ENCODE data around the gene GTF2IRD1. TPM values are rescaled to one million over a fixed set of nuclear protein-coding genes. Genes with fewer than 3 reads are reported as not detected.
A peak's percentile ranks its signal among the peaks of the same experiment; 100 is the strongest.

Gene GTF2IRD1
- total RNA-seq, 1 donor from 2014 or later = 7.5 TPM

- Histone ChIP-seq H3K27me3 (no peaks in the 10 kb centered on the region), H3K4me3 (no peak overlapping the region), H3K4me1 (peaks cover 0 to 7% of the 10 kb centered on the region in 2 donors), H3K27ac (no peak overlapping the region), H3K9me3 (no peaks in the 10 kb centered on the region), H3K36me3 (no peaks in the 10 kb centered on the region)
- intact Hi-C loops (cut with DNase I) = no loop called here
- no peak for TF ChIP-seq CTCF (IDR thresholded peaks at IDR 0.05)
- no peak for DNase-seq (ENCODE audit: low spot score in 2 of 2)
Observed at GRCh38 chr7:74449144-74449543, 4.6 kb upstream of the GTF2IRD1 start.

GRCh38 chr7:74449809-74450397, 3.8 kb upstream of the GTF2IRD1 start:
- Histone ChIP-seq H3K27ac (no peak overlapping the region), H3K36me3 (no peaks in the 10 kb centered on the region), H3K9me3 (no peaks in the 10 kb centered on the region), H3K27me3 (no peaks in the 10 kb centered on the region), H3K4me3 (no peak overlapping the region), H3K4me1 (peaks cover 0 to 14% of the 10 kb centered on the region in 2 donors)
- intact Hi-C loops (cut with DNase I) = loop anchor here (2.0 to 10.0 kb wide), 4 partner anchors 52 to 215 kb away; no protein-coding TSS in a partner anchor
- TF ChIP-seq CTCF (IDR thresholded peaks at IDR 0.05) = peak; percentile 68 to 88 (median 77)
- DNase-seq (ENCODE audit: low spot score in 2 of 2) = peak in 1 of 2 donors; percentile 76

GRCh38 chr7:74452748-74453321, 871 bp upstream of the GTF2IRD1 start:
- H3K4me3 ChIP-seq = peak overlapping the region; percentile 69 to 90
- no peaks in the 10 kb centered on the region for H3K27me3 ChIP-seq
- H3K9me3 ChIP-seq = no peaks in the 10 kb centered on the region
- intact Hi-C loops (cut with DNase I) = loop anchor here (5.0 to 10.0 kb wide), 3 partner anchors 49 to 212 kb away; no protein-coding TSS in a partner anchor
- TF ChIP-seq CTCF (IDR thresholded peaks at IDR 0.05) = no peak
- peak in 1 of 2 donors; percentile 65 for DNase-seq (ENCODE audit: low spot score in 2 of 2)
- peaks cover 0 to 16% of the 10 kb centered on the region in 2 donors for H3K4me1 ChIP-seq
- H3K27ac ChIP-seq = peak overlapping the region in 1 of 2 donors; percentile 54
- H3K36me3 ChIP-seq = no peaks in the 10 kb centered on the region

GRCh38 chr7:74454021-74454924, 567 bp downstream of the GTF2IRD1 start:
- intact Hi-C loops (cut with DNase I) = loop anchor here (1.0 to 10.0 kb wide), 4 partner anchors 26 to 211 kb away; no protein-coding TSS in a partner anchor
- no peaks in the 10 kb centered on the region for H3K9me3 ChIP-seq
- no peak for DNase-seq (ENCODE audit: low spot score in 2 of 2)
- peak overlapping the region; percentile 69 to 90 for H3K4me3 ChIP-seq
- peaks cover 0 to 16% of the 10 kb centered on the region in 2 donors for H3K4me1 ChIP-seq
- no peaks in the 10 kb centered on the region for H3K36me3 ChIP-seq
- TF ChIP-seq CTCF (IDR thresholded peaks at IDR 0.05) = no peak
- no peaks in the 10 kb centered on the region for H3K27me3 ChIP-seq
- H3K27ac ChIP-seq = peak overlapping the region; percentile 65 to 79

- H3K4me1 ChIP-seq = peaks cover 0 to 16% of the 10 kb centered on the region in 2 donors
- TF ChIP-seq CTCF (IDR thresholded peaks at IDR 0.05) = no peak
- H3K27ac ChIP-seq = peak overlapping the region; percentile 65 to 79
- no peak for DNase-seq (ENCODE audit: low spot score in 2 of 2)
- H3K27me3 ChIP-seq = no peaks in the 10 kb centered on the region
- H3K9me3 ChIP-seq = no peaks in the 10 kb centered on the region
- peak overlapping the region; percentile 69 to 90 for H3K4me3 ChIP-seq
- intact Hi-C loops (cut with DNase I) = loop anchor here (1.0 to 10.0 kb wide), 5 partner anchors 22 to 210 kb away; no protein-coding TSS in a partner anchor
- no peaks in the 10 kb centered on the region for H3K36me3 ChIP-seq
Observed at GRCh38 chr7:74454925-74455288, 1.2 kb downstream of the GTF2IRD1 start.
